Left renal pelvis (tissue), 4 donors: ENCODE results near the gene GREB1L. TPM values are rescaled to one million over a fixed set of nuclear protein-coding genes. Genes with fewer than 3 reads are reported as not detected.
A peak's percentile ranks its signal among the peaks of the same experiment; 100 is the strongest.
"Not testable (repeated sequence)": the region's sequence is repeated elsewhere in the genome, so short reads cannot be mapped to it uniquely, and the experiment has no call there.

Experiments
- DNase-seq, 4 donors: peaks; one replicate each; pipeline ENCODE4 v3.0.0-alpha.2; 2013; ENCODE audit warnings: low read depth in 4 of 4, low spot score in 3 of 4
- polyA plus RNA-seq, 4 donors: library from polyadenylated mRNA; unstranded; fragments of 120-200 nt; gene quantifications; one replicate each; pipeline ENCODE4 v1.2.1, GENCODE V29; 2013; ENCODE audit not compliant: insufficient read length in 4 of 4

Gene GREB1L
- polyA plus RNA-seq, 4 donors, result 2.6 to 6.7 (median 3.7) TPM

DNA sequence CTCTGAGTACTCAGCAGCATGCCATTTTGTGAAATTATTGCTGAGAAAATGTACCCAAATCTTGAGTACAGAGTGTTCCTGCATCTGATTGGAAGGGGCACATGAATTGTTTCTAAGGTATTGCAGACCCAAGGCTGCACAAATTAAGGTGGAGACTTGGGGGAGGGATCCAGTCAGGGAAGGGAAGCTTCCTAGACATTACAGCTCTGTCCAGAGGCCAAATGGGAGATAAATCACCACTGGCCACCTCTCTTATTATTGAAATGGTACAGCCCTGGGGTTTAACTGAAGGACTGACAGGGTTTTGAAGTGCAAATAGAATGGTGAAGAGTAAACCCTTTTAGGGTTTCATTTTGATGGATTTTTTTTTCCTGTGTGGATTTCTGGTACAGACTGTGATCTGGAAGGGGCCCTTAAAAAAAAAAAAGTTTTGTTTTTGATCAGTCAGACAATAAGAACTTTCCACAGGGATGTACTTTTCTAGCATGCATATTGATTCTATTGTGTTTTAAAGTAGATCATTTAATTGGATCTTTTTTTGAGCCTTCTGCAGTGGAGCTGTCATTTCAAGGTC, 119.4 kb downstream of the GREB1L start:
- peak in 1 of 4 donors; percentile 15 for DNase-seq

DNA sequence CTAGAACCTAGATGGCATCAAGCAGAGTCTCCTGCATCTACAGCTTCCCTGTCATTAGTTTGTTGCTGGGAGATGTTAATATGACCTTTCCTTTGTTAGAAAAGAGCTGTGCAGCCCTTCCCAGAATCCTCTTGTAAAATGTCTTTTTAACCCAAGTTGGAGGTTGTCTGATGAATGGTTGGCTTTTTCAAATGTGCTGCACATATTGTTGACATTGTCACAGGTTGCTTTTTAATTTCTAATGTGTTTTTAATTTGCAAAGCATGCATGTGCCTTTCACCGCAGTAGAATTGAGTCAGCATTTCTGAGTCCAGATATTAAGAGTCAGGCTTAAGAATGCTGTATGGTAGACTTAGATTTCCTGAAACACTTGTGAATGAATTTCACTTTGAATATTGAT, 120.8 kb downstream of the GREB1L start:
- DNase-seq, result no peak

DNA sequence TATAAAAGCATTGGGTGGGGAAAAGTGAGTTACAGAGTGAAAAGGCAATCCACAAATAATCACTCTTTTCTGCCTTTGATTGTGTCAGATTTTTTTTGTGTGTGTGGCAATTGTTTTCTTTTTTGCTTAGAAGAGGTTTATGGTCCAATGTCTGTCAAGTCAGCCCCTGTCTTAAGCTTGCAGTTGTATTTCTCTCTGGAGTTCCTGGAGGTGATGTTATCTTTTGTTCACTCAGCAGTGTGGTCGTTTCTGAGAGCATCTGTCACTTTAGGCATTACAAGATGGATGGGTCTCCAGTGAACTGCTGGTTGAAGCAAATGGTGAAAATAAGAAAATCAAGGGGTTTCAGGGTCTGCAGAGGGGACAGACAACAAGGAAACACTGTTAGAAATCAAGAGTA, 121.3 kb downstream of the GREB1L start:
- no peak for DNase-seq

DNA sequence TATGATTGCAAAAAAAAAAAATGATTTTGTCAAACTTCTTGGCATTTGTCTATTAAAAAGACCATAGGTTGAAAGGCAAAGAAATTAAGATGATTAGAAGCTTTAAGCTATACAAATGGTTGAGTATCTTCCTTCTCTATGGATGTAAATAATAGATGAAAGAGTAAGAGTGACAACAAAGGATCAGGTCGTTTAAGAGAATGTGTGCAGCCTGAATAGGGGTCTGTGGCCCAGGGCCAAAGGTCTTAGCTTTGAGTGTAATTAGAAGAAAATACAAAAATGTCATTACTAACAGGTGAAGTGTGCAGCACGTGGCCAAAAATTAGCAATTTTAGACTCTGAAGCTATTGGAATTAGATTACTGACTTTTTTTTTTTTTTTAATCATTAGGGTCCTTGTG, 122.4 kb downstream of the GREB1L start:
- no peak for DNase-seq

DNA sequence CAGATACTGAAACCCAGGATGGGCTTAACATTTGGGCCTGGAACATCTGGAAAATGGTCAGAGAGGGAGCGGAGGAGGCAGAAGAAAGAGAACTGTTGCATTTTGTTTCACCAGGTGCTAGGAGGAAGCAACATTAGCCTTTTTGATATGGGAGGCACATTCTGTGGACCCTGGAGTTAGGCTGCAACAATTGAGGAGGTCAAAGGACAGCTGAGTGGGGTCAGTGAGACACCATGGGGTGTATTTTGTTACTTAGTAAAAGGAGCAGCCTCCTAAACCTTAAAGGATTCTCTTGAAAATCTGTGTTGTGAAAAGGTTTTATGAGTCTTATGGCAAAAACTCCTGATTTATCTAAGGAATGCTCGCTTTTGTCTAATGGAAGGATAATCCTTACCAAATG, 124.9 kb downstream of the GREB1L start:
- no peak for DNase-seq

DNA sequence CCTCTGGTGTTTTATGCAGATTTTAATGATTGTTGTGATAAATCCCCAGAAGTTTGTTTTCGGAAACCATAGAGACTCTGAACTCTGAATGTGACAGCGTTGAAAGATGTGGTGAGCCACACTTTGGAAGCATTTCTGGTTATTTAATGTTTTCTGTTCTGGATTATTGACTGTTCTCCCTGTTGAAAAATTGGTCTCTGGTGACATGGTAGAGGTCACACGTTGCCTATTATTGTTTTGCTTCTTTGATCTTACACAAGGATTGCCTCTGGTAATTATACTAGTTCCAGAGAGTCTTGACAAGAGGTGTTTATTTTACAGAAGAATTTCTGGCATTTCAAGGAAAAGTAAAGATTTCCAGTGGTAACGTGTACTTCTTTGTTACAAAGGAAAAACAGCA, 127.1 kb downstream of the GREB1L start:
- peak in 1 of 4 donors; percentile 12 for DNase-seq

DNA sequence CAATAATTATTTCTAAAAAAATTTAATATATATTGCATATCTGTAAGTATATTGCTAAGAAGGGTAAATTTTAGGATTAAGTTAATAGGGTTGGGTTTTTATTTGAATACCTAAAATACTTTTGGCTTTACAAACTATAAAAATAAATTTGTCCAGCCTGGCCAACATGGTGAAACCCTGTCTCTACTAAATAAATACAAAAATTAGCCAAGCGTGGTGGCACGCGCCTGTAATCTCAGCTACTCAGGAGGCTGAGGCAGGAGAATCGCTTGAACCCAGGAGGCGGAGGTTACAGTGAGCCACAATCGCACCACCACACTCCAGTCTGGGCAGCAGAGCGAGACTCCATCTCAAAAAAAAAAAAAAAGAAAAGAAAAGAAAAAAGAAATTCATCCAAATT, 127.6 kb downstream of the GREB1L start:
- DNase-seq, result not testable (repeated sequence)

DNA sequence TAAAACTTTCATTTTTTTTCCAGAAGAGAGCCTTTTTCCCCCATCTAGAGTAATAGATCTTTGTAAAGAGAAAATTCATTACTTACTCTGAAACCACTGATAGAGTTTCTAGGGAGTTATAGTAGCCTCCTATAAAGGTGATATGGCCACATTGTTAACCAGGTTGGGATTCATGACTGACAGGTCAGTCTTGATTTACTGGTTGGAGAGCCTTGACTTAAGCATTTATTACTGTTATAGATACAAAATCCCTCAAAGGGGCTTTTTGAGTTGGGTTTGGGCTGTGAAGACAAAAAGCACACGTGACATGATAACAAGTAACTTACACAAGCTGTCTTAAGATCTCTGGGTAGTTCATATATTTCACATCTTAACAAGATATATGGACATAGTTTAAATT, 141.0 kb downstream of the GREB1L start:
- no peak for DNase-seq

DNA sequence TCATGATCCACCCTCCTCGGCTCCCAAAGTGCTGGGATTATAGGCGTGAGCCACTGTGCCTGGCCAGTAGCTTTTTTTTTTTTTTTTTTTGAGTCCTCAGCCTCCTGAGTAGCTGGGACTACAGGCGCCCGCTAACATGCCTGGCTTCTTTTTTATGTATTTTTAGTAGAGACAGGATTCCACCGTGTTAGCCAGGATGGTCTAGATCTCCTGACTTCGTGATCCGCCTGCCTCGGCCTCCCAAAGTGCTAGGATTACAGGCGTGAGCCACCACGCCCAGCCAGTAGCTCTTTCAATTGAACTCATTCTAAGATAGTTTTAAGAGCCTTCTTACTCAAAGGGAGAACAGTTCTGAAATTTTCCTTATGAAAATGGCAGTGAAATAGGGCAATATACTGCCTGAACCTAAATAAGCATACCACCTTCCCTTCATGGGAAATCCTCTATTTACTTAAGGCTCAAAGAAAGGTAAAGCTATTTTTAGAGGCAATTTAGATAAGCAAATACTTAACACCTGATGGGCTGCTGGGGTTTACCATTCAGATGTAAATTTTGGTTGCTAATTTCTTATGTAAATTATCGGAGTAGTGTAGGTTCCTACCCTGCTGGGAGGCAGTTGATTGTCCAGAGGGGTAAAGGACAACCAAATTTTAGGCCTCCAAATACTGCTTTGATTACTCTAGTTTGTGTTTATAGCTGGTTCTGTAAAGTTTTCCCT, 144.7 kb downstream of the GREB1L start:
- DNase-seq, result no peak

DNA sequence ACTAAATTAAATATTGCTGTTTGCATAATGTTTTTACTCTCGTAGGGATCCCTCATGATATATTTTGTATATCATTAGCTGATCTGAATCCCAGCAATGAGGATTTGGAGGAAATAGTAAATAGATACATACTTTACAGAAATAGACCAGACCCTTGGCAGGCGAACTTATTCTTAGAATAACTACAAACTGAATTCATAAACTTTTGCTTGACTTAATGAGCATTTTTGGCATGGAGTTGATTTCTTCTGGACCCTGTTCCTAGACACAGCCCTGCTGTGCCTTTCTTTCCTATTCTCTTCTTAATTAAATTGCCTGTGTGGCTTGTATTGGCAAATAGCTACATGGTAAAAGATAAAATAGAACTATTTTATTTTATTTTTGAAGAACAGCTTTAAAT, 145.9 kb downstream of the GREB1L start:
- no peak for DNase-seq

DNA sequence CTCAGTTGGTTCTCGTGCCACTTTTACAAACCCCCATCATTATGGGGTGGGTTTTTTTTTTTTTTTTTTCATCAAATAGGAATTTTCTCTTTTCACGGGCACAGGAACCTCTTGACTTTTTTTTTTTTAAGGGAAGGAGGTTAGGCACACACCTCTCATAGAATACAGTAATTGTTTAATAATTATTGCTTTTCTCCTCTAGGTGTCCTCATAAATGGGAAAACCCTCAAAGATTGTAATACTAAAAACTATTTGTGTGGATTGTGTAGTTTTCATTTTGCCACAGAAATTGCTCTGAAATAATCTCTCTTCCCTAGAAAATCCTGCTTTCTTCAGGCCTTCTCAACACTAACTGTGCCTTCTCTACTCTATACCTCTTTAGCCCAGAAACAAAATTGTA, 147.3 kb downstream of the GREB1L start:
- no peak for DNase-seq

DNA sequence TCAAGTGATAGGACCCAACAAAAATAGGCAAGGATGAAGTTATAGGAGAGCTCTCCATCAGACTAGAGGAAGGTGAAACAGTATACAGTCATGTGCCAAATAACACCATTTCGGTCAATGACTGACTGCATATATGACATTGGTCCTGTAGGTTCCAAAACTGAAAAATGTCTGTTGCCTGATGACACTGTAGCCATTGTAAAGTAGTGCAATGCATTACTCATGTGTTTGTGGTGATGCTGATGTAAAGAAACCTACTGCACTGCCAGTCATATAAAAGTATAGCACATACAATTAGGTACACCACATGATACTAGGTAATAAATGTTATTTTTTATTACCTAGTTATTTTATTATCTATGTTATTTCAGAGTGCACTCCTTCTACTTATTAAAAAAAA, 147.9 kb downstream of the GREB1L start:
- no peak for DNase-seq

DNA sequence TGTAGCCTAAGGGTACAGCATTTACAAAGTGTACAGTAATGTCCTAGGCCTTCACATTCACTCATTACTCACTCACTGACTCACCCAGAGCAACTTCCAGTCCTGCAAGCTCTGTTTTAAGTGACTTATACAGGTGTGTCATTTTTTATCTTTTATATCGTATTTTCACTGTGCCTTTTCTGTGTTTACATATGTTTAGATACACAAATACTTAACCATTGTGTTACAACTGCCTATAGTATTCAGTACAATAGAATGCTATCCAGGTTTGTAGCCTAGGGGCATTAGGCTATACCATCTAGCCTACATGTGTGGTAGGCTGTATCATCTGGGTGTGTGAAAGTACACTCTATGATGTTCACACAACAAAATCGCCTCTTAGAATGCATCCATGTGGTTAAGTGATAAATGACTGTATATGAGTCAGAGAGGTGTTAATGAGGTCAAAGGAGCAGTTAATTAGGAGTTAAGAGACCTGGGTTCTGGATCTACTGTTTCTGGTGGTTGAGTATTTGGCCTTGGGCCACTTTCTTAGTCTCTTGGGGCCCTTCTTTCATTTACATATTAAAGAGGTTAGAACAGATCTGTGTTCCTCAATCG, 149.1 kb downstream of the GREB1L start:
- no peak for DNase-seq

DNA sequence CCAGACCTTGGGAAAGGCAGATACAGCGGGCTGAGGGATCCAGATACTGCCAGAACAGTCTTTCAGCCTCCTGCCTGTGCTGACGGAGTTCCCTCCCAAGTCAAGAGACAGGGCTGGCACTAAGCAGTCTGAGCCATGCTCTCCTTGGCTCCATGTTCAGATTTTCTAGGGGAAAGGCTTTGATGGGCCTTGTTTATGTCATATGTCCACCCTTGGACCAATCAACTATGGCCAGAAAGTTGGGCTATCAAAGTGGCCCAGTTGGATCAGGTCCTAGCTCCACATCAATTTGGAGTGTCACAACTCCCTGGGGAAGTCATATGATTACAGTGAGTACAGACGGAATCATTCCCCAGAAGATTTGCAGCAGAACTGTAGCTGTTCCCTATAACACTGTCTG, 152.0 kb downstream of the GREB1L start:
- no peak for DNase-seq

DNA sequence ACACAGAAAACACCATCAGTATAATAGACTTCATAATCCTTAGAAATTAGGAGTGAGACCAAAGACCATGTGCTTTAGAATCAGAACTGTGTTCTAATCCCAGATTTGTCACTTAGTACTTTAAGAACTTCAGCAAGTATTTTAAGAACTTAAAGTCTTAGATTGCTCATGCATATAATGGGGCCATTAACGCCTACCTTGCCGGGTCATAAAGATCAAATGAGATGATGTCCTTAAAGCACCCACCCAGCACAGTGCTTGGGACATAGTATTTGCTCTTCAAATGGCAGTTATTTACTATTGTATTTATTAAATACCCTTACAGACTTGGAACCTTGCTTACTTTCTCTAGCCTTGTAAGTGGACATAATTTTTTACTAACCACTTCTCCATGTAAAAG, 156.1 kb downstream of the GREB1L start:
- no peak for DNase-seq

DNA sequence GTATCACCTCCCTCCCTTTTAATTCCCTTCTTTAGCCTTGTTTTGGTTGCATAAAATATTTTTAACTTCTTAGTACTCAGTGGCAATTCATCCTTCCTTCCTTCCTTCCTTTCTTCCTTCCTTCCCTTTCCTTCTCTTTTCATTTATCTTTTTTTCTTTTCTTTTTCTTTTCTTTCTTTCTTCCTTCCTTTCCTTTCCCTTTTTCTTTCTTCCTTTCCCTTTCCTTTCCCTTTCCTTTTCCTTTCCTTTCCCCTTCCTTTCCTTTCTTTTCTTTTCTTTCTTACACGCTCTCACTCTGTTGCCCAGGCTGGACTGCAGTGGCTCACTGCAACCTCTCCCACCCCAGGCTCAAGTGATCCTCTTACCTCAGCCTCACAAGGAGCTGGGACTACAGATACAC, 160.2 kb downstream of the GREB1L start:
- DNase-seq, result no peak

DNA sequence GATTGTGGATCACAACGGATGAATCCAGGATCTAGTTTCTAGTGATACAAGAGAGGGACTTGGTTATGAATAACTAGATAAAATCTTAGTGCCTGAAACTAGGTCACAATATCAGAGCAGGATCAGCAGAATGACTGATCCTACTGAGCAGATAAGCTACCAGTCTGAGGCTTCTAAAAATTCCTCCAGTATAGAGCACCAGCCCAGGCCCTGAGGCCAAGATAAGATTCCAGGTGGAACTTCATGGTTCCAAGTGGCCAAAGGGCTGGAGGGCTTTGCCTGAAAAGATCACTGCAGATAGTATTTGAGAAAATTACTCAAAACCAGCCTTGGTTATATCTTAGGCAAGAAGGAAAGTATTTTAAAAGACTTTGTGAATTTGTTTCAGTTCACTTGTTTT, 162.4 kb downstream of the GREB1L start:
- no peak for DNase-seq

DNA sequence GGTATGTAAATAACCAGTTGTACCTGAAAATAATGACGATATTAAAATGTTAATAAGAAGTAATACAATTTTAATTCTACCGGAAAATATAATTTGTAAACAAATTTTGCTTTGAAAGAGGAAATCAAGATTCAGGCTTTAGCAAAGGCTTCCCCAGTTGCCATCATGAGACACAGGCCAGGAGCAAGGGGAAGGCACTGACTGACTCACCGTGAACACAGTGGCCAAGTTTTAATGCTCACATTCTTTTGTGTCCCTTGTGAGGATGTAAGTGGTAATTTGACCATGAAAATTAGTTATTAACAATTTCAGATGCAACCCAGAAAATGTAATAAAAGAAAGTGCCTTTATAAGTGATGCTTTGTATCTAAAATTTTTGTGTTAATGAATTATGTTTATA, 164.1 kb downstream of the GREB1L start:
- no peak for DNase-seq

DNA sequence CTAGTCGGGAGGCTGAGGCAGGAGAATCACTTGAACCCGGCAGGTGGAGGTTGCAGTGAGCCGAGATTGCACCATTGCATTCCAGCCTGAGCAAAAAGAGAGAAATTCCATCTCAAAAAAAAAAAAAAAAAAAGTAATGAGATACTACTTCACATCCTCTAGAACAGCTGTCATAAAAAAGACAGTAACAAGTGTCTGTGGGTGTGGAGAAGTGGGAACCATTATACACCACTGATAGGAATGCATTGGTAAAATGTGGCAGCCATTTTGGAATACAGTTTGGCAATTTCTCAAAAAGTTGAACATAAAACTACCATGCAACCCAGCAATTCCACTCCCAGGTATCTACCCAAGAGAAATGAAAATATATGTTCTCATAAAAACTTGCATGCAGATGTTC, 166.6 kb downstream of the GREB1L start:
- no peak for DNase-seq

DNA sequence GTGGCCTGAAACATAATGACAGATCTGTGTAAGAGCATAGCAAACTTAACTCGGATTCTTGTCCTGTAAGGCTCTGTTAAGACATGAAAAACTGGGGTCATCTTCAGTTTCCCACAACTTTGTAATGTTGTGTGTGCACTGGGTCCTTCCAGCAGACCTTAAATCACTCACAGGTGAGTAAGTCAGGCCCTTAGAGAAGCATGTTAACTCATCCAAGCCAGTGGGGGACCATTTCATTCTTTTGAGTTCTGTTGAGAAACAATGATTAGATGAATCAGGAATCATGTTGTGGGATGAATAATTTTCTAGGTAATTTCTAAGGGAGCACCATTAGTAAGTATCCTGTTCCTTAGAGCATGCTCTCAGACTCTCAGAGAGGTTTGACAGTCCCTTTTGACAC, 191.4 kb downstream of the GREB1L start:
- DNase-seq, result no peak

DNA sequence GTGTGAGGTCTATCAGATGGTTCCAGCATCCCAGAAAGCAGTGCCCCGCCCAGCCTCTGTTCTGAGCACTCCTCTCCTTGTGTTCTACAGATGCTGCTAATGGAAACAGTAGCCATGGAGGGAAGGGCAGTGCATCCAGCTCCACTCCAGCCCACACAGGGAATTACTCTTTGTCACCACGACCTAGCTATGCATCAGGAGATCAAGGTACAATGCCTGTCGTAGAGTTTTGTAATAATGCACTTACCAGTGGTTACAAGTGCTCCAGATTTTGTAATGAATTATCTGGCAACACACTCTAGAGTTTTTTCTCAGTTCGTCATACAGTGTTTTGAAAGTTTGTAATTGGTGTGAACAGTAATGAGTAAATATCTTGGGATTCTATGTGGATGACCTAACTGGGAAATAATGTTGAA, 197.4 kb downstream of the GREB1L start:
- no peak for DNase-seq

DNA sequence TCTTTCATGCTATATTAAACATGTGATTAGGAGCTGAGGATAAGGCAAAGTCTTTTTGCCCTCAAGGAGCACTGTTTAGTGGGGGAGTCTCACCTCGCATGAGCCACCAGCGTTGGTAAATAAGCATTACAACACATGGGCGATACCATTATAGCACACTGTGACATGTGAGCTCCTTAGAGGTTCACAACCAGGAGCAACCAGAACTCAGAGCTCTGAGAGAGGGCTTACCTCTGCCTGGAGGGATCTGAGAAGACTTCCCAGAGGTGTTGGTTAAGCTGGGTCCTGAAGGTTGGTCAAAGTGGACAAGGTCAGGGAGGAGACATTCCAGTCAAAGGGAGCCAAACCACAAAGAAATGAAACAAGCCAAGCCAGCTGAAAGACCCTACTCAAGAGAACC, 199.6 kb downstream of the GREB1L start:
- DNase-seq, result no peak
